Fibroblast of mammary gland (primary cell): ENCODE results near the gene OR11A1.
"Not testable (repeated sequence)": the region's sequence is repeated elsewhere in the genome, so short reads cannot be mapped to it uniquely, and the experiment has no call there.

Experiments
- DNase-seq: peaks from one replicate; pipeline ENCODE4 v3.0.0-alpha.2; 2010; ENCODE audit warnings: low read depth
- H3K4me3 ChIP-seq: 2 replicates; pipeline ENCODE4 v1.5.1; 2011; ENCODE audit warnings: low read depth, mild to moderate bottlenecking, low read length, moderate library complexity; ENCODE audit not compliant: control insufficient read depth
- TF ChIP-seq, protein P1 (sequence below): conservative IDR thresholded peaks from 2 replicates; pipeline ENCODE4 v1.5.1; 2011; ENCODE audit warnings: low read depth, low read length, inconsistent platforms; ENCODE audit not compliant: control insufficient read depth, insufficient read depth

The OR11A1 gene

GRCh38 chr6:29442719-29443118, 14.2 kb downstream of the OR11A1 start:
- TF ChIP-seq, protein P1, sequence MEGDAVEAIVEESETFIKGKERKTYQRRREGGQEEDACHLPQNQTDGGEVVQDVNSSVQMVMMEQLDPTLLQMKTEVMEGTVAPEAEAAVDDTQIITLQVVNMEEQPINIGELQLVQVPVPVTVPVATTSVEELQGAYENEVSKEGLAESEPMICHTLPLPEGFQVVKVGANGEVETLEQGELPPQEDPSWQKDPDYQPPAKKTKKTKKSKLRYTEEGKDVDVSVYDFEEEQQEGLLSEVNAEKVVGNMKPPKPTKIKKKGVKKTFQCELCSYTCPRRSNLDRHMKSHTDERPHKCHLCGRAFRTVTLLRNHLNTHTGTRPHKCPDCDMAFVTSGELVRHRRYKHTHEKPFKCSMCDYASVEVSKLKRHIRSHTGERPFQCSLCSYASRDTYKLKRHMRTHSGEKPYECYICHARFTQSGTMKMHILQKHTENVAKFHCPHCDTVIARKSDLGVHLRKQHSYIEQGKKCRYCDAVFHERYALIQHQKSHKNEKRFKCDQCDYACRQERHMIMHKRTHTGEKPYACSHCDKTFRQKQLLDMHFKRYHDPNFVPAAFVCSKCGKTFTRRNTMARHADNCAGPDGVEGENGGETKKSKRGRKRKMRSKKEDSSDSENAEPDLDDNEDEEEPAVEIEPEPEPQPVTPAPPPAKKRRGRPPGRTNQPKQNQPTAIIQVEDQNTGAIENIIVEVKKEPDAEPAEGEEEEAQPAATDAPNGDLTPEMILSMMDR: no peak
- H3K4me3 ChIP-seq: no peak overlapping the region
- no peak for DNase-seq

GRCh38 chr6:29439006-29439405, 17.9 kb downstream of the OR11A1 start, which contains the start of gene OR10C1:
TSS of gene OR10C1 (plus strand) at chr6:29439306. CDS start at chr6:29440016, 710 bp downstream.
- no peak for DNase-seq
- TF ChIP-seq, protein P1: no peak
- no peak within 1 kb of the TSS for H3K4me3 ChIP-seq

DNA sequence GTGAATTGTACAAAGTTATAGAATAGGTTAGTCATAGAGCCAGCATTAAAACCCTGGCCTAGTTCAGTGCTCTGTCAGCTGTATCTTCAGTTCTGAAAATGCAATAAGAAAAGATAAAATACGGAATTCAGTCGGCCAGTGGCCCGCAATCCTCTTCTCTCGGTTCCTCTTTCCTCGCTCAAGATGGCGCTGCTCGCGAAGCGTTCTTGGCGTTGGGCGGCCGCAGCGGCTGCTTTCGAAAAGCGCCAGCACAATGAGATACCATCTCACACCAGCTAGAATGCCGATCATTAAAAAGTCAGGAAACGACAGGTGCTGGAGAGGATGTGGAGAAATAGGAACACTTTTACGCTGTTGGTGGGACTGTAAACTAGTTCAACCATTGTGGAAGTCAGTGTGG, 20.1 kb downstream of the OR11A1 start:
- not testable (repeated sequence) for H3K4me3 ChIP-seq, DNase-seq

DNA sequence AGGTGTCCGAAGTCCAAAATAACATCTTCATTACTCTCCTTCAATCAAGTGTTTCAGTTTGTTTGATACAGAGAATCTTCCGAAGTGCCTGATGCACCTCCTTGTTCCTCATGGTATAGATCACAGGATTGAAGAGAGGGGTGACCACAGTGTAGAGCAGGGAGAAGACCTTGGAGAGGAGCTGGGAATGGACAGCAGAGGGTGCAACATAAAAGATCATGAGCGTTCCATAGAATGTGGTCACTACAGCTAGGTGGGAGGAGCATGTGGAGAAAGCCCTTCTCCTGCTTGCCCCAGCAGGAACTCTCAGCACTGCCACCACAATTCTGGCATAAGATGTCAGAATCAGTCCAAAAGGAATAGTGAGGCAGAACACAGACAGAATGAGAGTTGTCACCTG, 30.2 kb downstream of the OR11A1 start:
- DNase-seq: no peak
- TF ChIP-seq, protein P1: no peak
- H3K4me3 ChIP-seq: no peak overlapping the region

- H3K4me3 ChIP-seq: no peak overlapping the region
- TF ChIP-seq, protein P1: no peak
- no peak for DNase-seq
These were observed 31.8 kb downstream of the OR11A1 start for GRCh38 chr6:29425075-29425474.

DNA sequence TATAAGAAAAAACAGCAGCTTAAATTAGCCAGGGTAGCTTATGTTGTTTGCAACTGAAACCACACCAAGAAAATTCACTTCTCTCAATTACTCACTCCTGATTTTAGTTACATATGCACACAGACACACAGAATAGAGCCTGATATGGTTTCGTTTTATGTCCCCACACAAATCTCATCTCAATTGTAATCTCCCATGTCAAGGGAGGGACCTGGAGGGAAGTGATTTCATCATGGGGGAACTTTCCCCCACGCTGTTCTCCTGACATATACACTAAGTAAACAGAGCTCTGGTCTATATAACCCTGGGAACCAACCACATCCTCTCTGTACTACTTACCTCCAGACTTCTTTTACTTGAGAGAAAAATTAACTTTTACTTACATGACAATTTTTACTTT, 32.3 kb downstream of the OR11A1 start:
- no peak overlapping the region for H3K4me3 ChIP-seq
- no peak for DNase-seq
- TF ChIP-seq, protein P1: no peak

DNA sequence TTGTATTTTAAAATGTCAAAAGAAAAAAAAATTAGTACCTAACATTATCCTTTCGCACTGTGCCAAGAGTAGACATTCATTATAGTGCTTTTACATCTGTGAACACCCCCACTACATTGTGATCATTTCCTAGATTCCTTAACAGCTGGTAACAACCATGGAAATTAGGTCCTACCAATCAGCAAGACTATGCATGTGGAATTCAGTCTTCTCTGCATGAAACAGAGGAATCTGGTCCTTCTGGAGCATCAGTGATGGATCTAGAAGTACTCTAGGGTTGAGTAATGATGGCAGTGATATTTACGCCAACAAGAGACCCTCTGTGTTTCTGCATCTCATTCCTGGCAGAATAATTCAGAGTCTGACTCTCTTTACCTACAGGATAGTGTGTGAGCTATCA, 32.7 kb downstream of the OR11A1 start:
- TF ChIP-seq, protein P1: no peak
- no peak for DNase-seq
- no peak overlapping the region for H3K4me3 ChIP-seq
